ENCODE measurements around the gene LDB2. TPM values are rescaled to one million over a fixed set of nuclear protein-coding genes. Genes with fewer than 3 reads are reported as not detected.
A peak's percentile ranks its signal among the peaks of the same experiment; 100 is the strongest.

LDB2 gene
- polyA plus RNA-seq, 3 donors, result 88.3 to 103 (median 88.5) TPM

DNA sequence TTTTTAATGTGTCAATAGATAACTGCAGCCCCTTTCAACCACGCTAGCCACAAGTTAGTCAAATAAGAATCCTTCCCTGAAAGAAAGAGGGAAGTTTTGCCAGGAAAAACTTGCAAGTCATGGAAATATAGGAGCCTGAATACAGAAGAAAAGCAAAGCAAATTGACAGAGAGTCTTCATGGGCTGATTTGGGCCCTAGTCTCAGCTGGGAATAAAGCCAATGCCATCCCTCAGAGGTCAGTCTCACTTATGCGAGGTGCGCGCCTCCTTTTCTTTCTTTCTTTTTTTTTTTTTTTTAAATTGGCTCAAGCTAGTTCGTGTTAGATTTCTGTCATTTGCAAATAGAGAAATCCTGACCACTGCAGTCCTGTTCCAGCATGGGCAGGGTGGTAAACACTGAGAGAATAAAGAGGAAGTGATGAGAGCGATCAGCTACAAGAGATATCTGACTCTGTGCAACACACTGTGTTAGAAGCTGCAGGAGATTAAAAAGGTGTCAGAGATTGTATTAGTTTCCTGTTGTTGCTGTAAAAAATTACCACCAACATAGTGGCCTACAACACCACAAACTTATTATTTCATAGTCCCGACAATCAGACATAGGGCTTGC lies 299.7 kb downstream of the LDB2 start:
- DNase-seq (ENCODE audit: extremely low read depth in 1 of 11, low read depth in 9 of 11, low spot score in 4 of 11), result no peak

DNA sequence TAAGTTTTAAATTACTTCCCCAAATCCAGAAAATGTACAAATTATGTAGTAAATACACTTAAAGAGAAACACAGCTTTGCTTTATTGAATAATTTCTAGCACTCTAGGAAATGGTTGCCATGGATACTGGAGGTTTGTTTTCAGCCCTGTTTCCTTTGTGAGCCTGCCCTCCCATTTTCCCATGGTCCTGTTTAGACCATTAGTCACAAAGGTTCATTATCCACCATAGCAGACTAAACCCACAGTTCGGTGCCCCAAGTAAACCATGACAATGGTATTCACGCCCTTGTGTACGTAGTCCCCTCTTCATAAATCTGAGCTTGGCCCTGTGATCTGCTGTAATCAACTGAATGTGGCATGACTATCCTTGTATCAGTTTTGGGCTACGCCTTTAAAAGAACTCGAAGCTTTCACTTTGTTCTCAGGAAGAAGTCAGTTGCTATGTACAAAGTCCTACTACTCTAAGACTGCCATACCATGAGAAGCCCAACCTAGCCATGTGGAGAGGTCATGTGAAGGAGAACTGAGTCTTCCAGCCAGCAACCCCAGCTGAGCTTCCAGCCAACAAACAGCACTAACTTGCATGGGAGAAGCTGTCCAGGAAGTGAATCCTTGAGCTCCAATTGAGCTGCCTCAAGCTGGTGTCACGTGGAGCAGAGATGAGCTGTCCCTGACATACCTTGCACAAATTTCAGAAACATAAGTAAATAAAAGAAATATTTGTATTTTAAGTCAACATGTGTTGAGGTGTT lies 300.4 kb downstream of the LDB2 start:
- no peak for DNase-seq (ENCODE audit: extremely low read depth in 1 of 11, low read depth in 9 of 11, low spot score in 4 of 11)

DNA sequence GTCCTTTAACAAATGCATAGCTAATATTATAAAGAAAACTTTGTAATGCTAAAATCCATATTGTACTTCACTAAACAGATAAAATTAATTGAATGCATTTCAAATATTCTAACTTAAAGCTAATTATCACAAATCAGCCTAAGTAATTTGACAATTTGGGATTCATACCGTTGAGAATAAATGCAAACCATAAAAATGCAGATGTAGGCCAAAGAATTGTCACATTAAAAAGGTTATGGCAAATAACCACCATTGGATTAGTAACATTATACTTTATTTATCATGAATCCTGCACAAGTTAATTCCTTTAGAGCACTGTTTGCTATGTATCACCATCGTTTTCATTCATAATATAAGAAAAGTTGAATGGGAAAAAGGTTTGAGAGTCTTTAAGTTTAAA lies 301.0 kb downstream of the LDB2 start:
- no peak for DNase-seq (ENCODE audit: extremely low read depth in 1 of 11, low read depth in 9 of 11, low spot score in 4 of 11)

DNA sequence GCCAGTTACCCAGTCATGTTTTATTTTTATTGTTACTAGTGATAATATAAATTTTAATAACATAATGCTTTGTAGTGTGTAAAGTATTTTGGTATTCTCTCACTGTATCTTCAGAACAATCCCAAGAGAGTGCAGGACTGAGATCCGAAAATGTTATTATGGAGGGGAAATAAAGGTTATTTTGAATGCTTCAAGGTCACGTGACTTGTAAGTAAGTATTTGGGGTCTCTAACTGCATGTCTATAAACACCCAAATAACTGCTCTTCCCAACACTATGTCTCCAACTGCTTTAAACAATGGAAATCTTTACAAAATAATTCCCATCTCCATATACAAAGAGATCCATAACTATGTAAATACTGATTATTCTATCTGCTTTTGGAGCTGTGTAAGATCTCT lies 302.2 kb downstream of the LDB2 start:
- DNase-seq (ENCODE audit: extremely low read depth in 1 of 11, low read depth in 9 of 11, low spot score in 4 of 11), result no peak

DNA sequence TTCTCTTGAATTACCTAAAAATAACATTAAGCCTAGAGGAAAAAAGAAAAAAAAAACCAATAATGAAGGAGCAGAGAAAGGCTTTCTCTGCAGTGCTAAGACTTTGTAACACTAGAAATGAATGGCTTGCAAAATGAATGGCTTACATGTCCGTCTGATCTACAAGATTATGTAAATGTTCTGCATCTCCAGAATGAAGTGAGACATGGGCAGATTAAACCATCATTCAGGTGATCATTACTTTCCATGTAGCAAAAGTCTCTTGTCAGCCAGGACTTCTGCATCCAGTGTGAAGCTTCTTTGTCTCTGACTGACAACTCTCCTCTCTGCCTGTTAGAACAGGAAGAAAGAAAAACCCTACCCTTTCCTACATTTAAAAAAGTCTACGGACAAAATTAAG lies 304.3 kb downstream of the LDB2 start:
- DNase-seq (ENCODE audit: extremely low read depth in 1 of 11, low read depth in 9 of 11, low spot score in 4 of 11), result no peak

DNA sequence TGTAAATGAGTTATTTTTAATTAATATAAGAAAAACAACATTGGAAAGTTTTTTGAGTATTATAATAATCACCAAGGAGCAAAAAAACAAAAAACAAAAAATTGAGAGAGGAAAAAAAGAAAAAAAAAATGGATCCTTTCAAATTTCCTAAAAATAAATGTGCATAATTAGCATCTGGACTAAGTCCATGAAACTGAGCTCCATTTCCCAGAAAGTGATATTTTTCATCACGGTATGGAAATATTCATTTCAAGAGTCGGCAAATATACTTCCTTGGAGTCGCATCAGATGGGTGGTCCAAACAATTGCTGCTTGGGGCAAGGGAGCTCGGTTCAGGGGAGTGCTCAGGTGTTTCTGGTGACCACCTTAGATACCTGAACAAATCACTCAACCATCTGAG lies 305.1 kb downstream of the LDB2 start:
- DNase-seq (ENCODE audit: extremely low read depth in 1 of 11, low read depth in 9 of 11, low spot score in 4 of 11), result no peak

DNA sequence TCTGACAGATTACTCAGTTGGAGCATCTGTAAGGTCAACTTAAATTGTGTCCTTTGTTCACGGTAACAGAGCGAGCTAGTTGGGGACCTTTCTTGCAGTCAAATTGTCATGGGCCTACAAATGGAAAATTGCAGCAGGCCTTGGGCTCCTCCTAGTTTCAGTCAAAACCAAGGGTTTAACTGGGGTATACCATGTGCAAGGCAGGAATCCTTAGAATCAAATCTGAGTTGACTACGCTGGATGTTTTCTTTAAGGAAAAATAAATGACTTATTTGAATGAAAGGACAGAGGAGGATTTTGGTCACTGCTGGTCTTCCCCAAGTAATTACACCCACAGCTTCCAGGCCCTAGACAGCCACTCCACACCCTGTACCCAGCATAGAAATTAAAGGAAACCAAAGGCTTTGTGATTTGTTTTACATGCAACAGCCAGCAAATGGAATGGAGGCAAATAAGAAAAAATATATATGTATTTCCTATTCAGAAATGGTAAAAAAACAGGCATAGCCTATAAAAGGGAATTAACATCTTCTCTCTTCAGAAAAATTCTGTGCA lies 307.1 kb downstream of the LDB2 start:
- DNase-seq (ENCODE audit: extremely low read depth in 1 of 11, low read depth in 9 of 11, low spot score in 4 of 11), result no peak

DNA sequence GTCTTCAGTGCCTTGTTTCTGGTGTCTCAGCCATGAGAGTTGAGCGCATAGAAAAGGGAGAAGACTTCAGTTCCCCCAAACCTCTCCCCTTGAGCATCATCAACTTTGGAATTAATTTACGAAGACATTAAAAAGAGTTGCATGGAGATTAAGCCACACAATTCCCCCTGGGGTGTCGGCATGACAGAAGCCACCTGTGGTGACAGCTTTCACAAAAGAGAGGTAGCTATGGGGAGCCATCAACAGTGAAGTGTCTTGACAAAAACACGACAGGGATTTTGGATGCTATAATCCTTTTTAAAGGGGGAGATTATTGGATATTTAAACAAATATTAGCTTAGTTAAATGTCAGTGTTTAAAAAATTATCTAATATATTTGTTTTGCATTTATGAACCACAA lies 307.6 kb downstream of the LDB2 start:
- DNase-seq (ENCODE audit: extremely low read depth in 1 of 11, low read depth in 9 of 11, low spot score in 4 of 11), result no peak

DNA sequence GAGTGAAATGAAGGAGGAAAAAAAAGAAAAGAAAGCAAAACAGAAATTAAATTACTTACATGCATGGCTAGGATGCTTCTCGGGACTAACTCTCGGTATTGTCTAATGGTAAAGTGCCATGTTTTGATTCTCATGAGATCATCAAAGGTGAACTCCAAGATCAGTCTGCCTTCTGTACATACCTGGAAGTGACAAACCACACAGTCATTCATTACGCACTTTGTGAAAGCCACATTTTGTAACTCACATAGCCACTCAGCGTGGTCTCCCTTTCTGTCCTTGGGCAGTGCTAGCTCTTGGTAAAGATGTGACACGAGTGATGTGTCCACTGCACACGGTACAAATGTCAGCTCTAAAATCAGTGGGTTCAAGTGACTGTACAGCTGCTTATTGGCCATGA lies 309.8 kb downstream of the LDB2 start:
- no peak for DNase-seq (ENCODE audit: extremely low read depth in 1 of 11, low read depth in 9 of 11, low spot score in 4 of 11)

DNA sequence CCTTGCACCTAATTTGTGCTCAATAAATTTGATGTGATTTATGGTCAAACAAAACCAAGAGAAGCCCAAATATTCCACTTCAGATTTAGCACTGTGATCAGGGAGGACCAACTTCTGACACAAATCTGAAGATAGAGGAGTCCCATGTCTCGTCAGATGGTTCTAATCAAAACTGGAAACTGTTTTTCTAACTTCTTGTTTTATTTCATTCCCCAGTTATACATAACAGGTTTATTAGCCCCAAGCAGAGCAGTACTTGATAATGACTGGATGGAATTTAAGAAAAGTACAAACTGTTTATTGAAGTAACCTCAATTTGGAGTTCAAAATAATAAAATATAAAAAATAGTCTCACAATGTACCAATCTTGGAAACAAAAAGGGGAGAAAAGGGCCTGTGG lies 310.3 kb downstream of the LDB2 start:
- peak in 4 of 11 donors; percentile 15 to 48 (median 38) for DNase-seq (ENCODE audit: extremely low read depth in 1 of 11, low read depth in 9 of 11, low spot score in 4 of 11)

DNA sequence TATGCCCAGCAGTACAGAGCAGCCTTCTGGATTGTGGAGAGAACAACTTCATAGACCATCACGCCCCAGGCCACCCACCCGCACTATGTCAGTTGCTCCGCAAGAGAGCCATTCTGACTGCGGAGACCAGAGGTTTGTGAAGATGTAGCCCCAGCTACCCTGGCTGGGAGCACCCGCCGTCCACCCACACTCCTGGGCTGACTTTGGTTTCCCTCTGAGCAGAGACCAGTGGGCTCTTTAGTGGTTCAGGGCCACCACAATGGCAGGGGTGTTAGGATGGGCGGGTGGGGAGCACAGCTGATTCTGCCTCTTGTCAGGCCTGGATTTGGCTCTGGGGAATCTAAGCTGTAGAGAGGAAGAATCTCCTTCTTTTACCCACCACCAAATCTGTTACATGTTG lies 313.4 kb downstream of the LDB2 start:
- DNase-seq (ENCODE audit: extremely low read depth in 1 of 11, low read depth in 9 of 11, low spot score in 4 of 11), result no peak

DNA sequence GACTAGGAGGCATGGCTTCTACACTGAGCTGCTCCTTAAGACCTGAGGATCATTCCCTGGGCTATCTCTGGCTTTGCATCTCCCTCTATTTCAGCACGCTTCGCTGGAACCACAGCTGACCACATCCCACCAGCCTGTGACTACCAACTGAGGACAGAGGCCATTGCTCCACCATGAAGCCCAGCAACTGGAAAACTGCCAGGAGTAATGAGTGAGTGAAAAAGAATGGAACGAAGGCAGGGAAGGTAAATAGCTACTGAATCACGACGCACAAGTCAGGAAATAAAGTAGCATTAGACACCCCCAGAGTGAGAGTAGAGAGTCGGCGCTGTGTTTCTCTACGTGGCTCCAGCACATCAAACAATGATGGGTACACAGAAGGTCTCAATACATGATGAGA lies 314.7 kb downstream of the LDB2 start:
- no peak for DNase-seq (ENCODE audit: extremely low read depth in 1 of 11, low read depth in 9 of 11, low spot score in 4 of 11)

DNA sequence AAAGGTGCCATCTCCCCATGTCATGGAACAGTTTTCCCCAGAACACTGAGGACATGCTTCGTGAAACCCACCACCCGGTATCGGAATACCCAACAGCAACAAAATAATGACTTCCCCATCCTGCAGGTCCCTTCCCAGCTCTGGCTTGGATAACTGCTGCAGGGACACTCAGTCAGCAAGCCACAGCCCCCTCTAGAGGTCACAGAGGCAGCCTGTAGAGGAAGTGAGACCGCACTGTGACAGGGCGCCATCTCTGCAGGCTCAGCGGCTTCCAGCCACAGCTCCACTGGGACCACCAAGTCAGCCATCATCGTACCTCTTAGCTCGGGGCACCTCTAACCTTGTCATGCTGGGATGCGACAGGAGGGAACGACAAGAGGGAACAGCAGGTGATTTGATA lies 315.9 kb downstream of the LDB2 start:
- no peak for DNase-seq (ENCODE audit: extremely low read depth in 1 of 11, low read depth in 9 of 11, low spot score in 4 of 11)

DNA sequence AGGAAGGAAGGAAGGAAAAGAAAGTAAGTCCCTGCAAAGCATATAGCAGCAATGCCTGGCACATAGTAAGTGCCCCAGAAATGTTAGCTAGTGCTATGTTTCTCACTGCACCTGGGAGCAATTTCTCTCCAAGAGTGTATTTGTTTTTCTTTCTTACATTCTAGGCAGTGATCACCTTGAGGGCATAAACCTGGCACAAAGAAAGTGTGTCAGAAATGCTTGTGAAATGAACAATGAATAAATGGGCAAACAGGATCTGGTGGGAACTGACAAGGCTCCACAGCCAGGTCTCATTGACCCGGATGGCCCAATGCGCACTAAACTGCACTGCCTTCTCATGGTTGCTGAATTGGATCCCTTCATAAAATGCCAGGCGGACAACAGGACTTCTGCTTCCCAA lies 316.4 kb downstream of the LDB2 start:
- DNase-seq (ENCODE audit: extremely low read depth in 1 of 11, low read depth in 9 of 11, low spot score in 4 of 11), result no peak

DNA sequence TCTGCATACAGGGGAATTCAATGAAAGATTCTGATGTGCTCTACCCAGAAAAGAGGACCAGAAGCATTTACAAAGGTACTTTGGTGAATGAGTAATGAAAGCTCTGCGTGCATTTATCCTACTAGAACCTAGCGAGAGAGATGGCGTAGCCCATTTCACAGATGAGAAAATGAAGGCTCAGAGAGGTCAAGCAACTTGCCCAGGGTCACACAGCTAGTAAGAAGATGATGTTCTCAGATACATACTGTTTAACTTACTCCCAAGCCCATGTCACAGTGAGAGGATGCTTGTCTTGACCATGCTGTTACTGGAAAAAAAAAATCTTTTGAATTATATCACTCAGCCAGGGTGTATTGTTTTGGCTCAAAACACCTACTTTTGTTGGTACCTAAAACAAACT lies 317.3 kb downstream of the LDB2 start:
- no peak for DNase-seq (ENCODE audit: extremely low read depth in 1 of 11, low read depth in 9 of 11, low spot score in 4 of 11)

DNA sequence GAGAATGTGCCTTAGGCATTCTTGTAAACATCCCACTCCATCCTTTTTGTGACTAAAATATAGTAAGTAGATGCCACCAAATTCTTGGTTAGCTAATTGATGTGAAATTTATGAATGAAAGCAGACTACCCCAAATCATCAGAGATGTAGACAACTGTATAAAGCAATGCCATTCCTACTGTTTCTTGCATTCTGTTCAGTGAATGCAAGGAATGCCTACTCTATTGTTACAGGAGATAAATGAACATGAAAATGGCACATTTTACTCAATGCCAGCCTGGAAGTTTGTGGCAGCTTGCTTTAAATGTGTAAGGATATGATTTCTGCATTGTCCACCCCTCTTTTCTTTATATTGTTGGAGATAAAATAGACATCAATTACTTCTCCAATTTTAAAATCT lies 317.9 kb downstream of the LDB2 start:
- DNase-seq (ENCODE audit: extremely low read depth in 1 of 11, low read depth in 9 of 11, low spot score in 4 of 11), result no peak

DNA sequence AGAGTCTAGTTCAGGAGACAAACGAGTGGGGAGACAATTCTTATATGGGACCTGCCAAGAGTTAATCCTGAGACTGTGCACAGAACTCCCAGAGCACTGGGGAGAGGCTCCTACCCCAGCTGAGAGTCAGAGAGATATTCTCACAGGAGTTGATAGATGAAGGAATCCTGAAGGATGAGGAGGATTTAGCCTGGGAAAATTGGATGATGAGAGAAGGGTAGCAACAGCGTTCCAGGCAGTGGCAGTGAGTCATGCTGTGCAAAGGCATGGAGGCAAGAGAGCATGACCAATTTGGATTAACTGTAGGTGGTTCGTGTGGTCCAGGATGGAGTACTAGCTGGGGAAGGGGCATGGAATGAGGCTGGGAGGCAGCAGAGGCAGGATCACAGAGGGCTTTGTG lies 318.6 kb downstream of the LDB2 start:
- DNase-seq (ENCODE audit: extremely low read depth in 1 of 11, low read depth in 9 of 11, low spot score in 4 of 11), result no peak

DNA sequence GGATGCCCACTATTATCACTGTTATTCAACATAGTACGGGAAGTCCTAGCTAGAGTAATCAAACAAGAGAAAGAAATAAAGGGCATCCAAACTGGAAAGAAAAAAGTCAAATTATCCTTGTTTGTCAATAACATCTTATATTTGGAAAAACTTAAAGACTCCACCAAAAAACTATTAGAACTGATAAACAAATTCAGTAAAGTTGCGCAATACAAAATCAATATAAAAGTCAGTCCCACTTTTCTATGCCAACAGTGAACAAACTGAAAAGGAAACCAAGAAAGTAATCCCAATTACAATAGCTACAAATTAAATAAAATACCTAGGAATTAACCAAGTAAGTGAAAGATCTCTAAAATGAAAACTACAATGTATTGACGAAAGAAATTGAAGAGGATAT lies 321.3 kb downstream of the LDB2 start:
- no peak for DNase-seq (ENCODE audit: extremely low read depth in 1 of 11, low read depth in 9 of 11, low spot score in 4 of 11)

DNA sequence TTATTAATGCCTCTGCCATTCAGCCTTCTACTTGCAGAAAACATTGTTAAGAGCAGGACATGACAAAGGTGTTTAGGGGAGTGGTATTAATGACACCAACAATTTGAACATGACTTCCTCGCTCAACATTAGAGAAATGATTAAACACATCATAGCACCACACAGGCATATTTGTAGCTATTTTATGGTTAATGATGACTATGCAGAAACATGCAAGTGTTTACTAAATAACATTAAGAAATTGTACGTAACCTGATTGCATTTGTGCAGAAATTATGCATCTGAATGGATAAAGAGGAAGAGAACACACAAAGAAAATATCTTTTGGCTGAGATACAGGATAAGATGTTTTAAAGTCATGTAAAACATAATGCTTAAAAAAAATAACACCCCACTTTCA lies 323.5 kb downstream of the LDB2 start:
- DNase-seq (ENCODE audit: extremely low read depth in 1 of 11, low read depth in 9 of 11, low spot score in 4 of 11), result no peak

DNA sequence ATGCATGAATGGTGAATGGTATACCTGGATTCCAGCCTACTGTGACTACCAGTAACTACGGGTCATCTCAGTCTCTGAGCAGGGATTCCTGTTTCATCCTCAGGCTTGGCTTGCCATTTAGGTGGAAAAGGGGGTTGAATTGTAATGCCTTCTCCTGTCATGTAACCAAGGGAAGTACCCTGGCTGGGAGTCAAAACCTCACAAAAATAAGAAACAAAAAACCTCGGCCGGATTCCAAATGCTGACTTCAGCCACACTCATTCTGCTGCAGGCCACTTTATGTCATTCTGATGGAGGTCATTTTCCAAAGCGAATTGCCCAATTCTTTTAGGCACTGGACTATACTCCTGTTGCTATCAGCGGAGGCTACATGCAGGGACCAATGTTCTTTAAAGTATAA lies 324.7 kb downstream of the LDB2 start:
- no peak for DNase-seq (ENCODE audit: extremely low read depth in 1 of 11, low read depth in 9 of 11, low spot score in 4 of 11)

DNA sequence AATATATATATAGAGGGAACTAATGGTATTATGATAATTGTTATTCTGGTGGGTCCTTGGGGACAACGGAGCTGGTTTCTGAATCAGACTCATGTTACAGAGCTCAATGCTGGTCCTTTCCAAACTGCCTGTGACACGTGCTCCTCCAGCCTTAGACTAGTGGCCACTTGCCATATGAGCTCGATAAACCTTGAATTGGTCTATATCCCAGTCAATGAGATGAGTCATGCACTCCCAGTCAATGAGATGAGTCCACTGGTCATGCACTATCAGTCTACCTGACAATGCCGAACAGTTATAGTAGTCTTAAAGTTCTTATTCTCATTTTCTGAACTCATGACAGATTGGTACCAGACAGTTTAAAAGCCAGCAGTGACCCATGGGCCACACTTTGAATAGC lies 325.2 kb downstream of the LDB2 start:
- no peak for DNase-seq (ENCODE audit: extremely low read depth in 1 of 11, low read depth in 9 of 11, low spot score in 4 of 11)

Measured in renal cortex interstitium (tissue), 11 donors.